OCI-LY3 (cell line): ENCODE results near the gene BACE2.

Experiments used
- H2AFZ ChIP-seq: fragments of 200-600, 300-600 bp; shearing (Covaris generic); 2 replicates; pipeline ENCODE4 v1.6.0; 2014; ENCODE audit warnings: antibody characterized with exemption, low read depth, low read length
- H3K27ac ChIP-seq: fragments of 200-600, 300-600 bp; sonication (generic); 2 replicates; pipeline ENCODE4 v1.5.1; 2014; ENCODE audit warnings: mild to moderate bottlenecking, low read length, moderate library complexity, mixed read lengths
- H3K27me3 ChIP-seq: fragments of 200-600, 300-600 bp; sonication (generic); 2 replicates; pipeline ENCODE4 v1.6.1; 2014; ENCODE audit warnings: low read depth, low read length, mixed read lengths
- H3K36me3 ChIP-seq: fragments of 200-600, 300-600 bp; sonication (generic); replicated peaks from 2 replicates; pipeline ENCODE3; 2014; ENCODE audit warnings: low read depth, low read length, mixed read lengths
- H3K4me1 ChIP-seq: fragments of 300-600, 200-600 bp; sonication (generic); 2 replicates; pipeline ENCODE4 v1.6.1; 2014; ENCODE audit warnings: low read length, mixed read lengths
- H3K4me2 ChIP-seq: fragments of 200-600, 300-600 bp; sonication (generic); 2 replicates; pipeline ENCODE4 v1.6.1; 2014; ENCODE audit warnings: low read length, mixed read lengths
- H3K4me3 ChIP-seq: fragments of 300-600, 200-600 bp; sonication (generic); 2 replicates; pipeline ENCODE4 v1.5.1; 2014; ENCODE audit warnings: antibody characterized with exemption, mild to moderate bottlenecking, low read length, moderate library complexity
- H3K79me2 ChIP-seq: fragments of 300-600, 200-600 bp; shearing (Covaris generic); 2 replicates; pipeline ENCODE4 v1.6.1; 2014; ENCODE audit warnings: mild to moderate bottlenecking, low read length, mixed read lengths
- H3K9ac ChIP-seq: fragments of 300-600, 200-600 bp; shearing (Covaris generic); 2 replicates; pipeline ENCODE4 v1.6.0; 2014; ENCODE audit warnings: mild to moderate bottlenecking, low read length, moderate library complexity
- H3K9me3 ChIP-seq: fragments of 200-600, 300-600 bp; shearing (Covaris generic); 2 replicates; pipeline ENCODE4 v1.6.1; 2014; ENCODE audit warnings: low read length, mixed read lengths; ENCODE audit not compliant: insufficient read depth
- H4K20me1 ChIP-seq: fragments of 200-600, 300-600 bp; sonication (generic); 2 replicates; pipeline ENCODE4 v1.6.1; 2016; ENCODE audit warnings: low read length, mixed read lengths; ENCODE audit not compliant: insufficient read depth
- CTCF ChIP-seq: fragments of 200-600, 300-600 bp; sonication (generic); IDR thresholded peaks from 2 replicates; pipeline ENCODE4 v1.5.1; 2014; ENCODE audit warnings: antibody characterized with exemption, low read length, low read depth
- EZH2phosphoT487 ChIP-seq: fragments of 200-600 bp; shearing (Covaris generic); IDR thresholded peaks from 2 replicates; pipeline ENCODE4 v1.6.1; 2018; ENCODE audit warnings: antibody characterized with exemption, mixed run types, low read depth

BACE2 gene

GRCh38 chr21:41245509-41246135 lies 77.7 kb downstream of the BACE2 start:
- Histone ChIP-seq H3K9ac (no peak overlapping the region), H3K27me3 (no peaks in the 10 kb centered on the region), H3K27ac (no peak overlapping the region), H3K36me3 (no peaks in the 10 kb centered on the region), H2AFZ (no peak overlapping the region), H3K4me2 (no peak overlapping the region), H3K79me2 (no peaks in the 10 kb centered on the region), H3K4me1 (no peaks in the 10 kb centered on the region), H3K4me3 (no peak overlapping the region), H4K20me1 (no peaks in the 10 kb centered on the region), H3K9me3 (no peaks in the 10 kb centered on the region)
- TF ChIP-seq EZH2phosphoT487 (no peak), CTCF (no peak)

- no peak overlapping the region for H2AFZ ChIP-seq
- no peak overlapping the region for H3K4me2 ChIP-seq
- no peak overlapping the region for H3K9ac ChIP-seq
- H3K4me1 ChIP-seq, result no peaks in the 10 kb centered on the region
- TF ChIP-seq CTCF (no peak), EZH2phosphoT487 (no peak)
- H3K27me3 ChIP-seq, result no peaks in the 10 kb centered on the region
- no peaks in the 10 kb centered on the region for H3K36me3 ChIP-seq
- no peak overlapping the region for H3K4me3 ChIP-seq
- H3K9me3 ChIP-seq, result no peaks in the 10 kb centered on the region
- no peaks in the 10 kb centered on the region for H4K20me1 ChIP-seq
- H3K79me2 ChIP-seq, result no peaks in the 10 kb centered on the region
- no peak overlapping the region for H3K27ac ChIP-seq
These were observed 78.8 kb downstream of the BACE2 start for GRCh38 chr21:41246808-41247207.

GRCh38 chr21:41247561-41248545 lies 79.9 kb downstream of the BACE2 start:
- H3K9ac ChIP-seq, result no peak overlapping the region
- H3K36me3 ChIP-seq, result no peaks in the 10 kb centered on the region
- no peak overlapping the region for H3K4me2 ChIP-seq
- no peaks in the 10 kb centered on the region for H3K27me3 ChIP-seq
- H3K27ac ChIP-seq, result no peak overlapping the region
- H4K20me1 ChIP-seq, result no peaks in the 10 kb centered on the region
- no peaks in the 10 kb centered on the region for H3K9me3 ChIP-seq
- no peaks in the 10 kb centered on the region for H3K79me2 ChIP-seq
- H3K4me1 ChIP-seq, result no peaks in the 10 kb centered on the region
- H3K4me3 ChIP-seq, result no peak overlapping the region
- TF ChIP-seq EZH2phosphoT487, result no peak
- TF ChIP-seq CTCF, result no peak
- H2AFZ ChIP-seq, result no peak overlapping the region

- TF ChIP-seq CTCF (no peak), EZH2phosphoT487 (no peak)
- no peaks in the 10 kb centered on the region for H4K20me1 ChIP-seq
- no peak overlapping the region for H3K27ac ChIP-seq
- H2AFZ ChIP-seq, result no peak overlapping the region
- H3K9me3 ChIP-seq, result no peaks in the 10 kb centered on the region
- no peaks in the 10 kb centered on the region for H3K27me3 ChIP-seq
- H3K36me3 ChIP-seq, result no peaks in the 10 kb centered on the region
- H3K79me2 ChIP-seq, result no peaks in the 10 kb centered on the region
- H3K9ac ChIP-seq, result no peak overlapping the region
- H3K4me1 ChIP-seq, result no peaks in the 10 kb centered on the region
- H3K4me2 ChIP-seq, result no peak overlapping the region
- no peak overlapping the region for H3K4me3 ChIP-seq
These were observed 81.5 kb downstream of the BACE2 start for GRCh38 chr21:41249476-41249875.
